ENCODE results near the gene PDK3.

PDK3 gene

DNA sequence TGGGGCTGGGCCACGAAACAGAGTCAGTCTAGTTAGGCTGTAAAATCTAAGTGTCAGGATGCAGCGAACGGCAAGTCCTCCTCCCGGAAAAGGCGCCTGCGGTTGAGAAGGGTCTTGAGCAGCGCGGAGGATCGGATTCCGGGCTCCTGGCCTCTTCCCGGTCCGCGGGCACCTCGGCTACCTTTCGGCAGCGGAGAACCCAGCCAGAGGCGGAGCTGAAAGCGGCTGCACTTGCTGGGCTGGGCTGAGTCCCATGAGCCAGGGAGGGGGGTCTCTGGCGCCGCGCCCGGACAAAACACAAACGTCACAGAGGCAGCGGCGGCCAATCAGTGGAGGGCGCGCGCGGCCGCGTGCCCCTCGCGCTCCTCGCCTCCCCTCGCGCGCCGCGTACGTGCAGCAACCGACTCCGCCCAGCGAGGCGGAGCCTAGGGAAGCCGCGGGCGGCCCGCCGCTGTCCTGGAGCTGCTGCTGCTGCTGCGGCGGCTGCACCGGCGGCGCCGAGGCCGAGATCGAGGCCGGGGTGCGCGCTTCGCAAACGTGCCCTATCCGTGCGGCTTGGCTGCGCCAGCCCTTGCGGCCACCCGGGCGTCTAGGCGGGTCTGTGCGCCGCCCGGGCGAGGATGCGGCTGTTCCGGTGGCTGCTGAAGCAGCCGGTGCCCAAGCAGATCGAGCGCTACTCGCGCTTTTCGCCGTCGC is at the start of gene PDK3:
Gene PDK3, plus strand, starts transcription at position 451 of the 696 bp plus-strand sequence. Its CDS starts 170 bp downstream, at position 621.
- DNase-seq = peak; percentile 84

DNA sequence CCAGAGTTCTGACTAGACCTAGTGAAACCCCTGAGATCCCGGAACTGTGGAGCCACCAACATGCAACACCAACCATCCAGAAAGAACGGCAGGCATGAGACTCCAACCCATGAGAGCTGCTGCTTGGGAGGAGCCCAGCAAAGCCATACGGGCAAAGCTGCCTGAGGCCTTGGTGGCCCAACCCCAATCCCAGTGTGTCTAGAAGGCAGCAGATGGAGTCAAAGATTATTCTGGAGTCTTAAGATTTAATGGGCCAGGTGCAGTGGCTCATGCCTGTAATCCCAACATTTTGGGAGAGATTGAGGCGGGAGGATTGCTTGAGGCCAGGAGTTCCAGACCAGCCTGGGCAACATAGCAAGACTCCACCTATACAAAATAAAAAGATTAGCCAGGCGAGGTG is 49.2 kb upstream of the PDK3 start:
- no peak for DNase-seq

DNA sequence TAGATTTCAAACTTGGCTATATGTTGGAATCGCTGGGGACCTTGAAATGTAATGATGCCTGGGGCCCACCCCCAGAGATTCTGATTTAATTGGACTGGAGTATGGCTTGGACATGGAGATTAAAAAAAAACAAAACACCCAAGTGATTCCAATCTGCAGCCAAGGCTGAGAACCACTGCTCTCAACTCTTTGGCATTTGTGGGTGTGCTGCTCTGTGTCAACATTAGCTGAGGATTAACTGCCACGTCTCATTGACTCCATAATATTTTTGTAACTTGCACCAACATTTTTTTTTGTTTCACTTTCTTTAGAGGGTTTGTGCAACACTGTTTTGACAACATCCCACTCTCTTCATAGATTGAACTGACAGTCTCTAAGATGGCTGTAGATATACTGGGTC is 41.1 kb upstream of the PDK3 start:
- no peak for DNase-seq

DNA sequence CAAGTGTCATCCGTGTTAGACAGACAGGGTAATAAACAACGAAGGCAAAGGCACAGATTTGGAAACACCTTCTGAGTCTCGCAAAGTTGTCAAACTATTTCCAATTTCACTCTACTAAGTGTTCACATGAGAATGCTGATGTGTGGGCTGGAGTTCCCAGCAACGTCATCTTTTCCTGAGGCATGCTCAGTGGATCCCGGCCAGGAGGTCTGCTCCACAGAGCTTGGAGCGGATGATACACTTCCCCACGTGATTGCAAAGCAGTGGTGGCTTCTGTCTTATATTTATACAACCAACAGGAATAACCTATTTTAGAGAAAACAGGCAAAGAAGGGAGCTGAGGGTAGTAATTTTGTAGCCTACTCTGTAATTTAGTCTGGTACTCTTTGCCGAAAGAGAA is 40.1 kb upstream of the PDK3 start:
- DNase-seq = no peak

DNA sequence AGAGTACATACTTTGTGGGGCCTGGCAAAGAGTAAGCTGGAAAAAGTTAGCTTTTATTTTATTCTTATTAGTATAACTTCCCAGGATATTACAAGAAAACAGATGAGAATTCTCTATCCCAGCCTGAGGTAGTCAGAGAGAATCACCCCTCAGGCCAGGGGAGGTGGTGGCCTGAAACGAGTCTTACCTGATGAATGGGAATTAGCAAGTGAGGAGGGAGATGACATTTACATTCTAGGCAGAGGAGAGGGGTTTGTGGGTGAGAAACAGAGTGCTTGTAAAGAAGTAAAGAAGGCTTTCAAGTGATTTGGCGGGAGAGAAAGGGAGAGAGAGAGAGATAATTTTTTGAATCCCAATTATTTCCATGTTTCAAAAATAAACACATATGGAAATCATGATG is 39.3 kb upstream of the PDK3 start:
- no peak for DNase-seq

DNA sequence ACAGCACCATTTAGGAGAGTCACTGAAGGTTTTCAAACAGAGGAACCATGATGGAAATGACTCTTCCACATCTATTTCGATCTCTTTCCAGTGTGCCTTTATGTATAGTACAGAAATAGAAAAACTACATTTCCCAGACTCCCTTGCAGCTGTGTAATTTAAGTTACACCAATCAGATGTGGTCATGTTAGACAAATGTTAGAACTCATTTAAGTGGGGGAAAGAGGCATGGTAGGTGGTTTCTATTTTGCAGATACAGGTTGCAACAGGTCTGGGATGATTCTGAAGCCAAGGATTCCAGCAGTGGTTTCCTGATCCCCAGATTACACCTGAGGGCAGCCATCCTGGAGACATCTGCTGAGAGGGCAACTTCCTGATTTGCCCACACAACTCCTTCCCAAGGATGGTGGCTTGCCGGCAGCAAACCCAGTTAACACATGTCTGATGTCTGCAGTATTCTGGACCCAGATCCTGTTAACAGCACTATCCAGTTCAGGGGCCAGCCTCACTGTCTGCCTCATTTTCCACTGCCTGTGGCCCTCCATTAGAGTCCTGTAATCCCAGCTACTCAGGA is 38.7 kb upstream of the PDK3 start:
- DNase-seq = no peak

DNA sequence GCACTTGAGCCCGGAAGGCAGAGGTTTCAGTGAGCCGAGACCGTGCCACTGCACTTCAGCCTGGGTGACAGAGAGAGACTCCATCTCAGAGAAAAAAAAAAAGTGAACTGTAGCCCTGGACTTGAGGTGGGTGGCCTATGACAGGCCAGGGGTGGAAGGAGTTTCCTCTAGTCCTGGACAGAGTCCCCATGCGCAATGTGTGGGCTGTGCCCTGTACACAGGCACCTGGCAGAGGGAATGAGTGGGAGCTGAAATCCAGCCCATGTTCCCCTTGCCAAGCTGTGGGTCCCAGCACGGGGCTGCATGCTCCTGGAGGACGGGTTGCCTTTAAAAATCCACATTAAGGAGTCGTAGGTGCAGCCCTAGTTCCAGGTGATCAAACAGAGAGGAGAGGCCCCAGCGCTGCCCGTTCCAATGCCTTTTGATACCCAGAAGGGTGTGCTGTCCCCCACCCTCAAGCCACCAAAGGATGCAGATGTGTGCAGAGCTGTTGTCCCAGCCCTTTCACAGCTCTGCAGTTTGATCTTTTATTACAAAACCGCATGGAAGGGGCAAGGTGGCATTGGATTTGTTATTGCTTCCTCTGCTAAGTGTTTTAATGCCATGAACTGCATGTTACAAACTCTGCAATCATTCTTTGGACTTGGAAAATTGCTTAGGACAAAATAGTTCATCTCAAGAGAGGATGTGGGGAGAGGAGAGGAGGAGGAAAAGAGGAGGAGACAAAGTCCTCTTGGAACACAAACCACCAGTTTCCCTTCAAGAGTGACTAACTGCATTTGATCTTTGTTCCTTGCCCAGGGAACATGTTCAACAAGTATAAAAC is 38.0 kb upstream of the PDK3 start:
- DNase-seq = no peak

DNA sequence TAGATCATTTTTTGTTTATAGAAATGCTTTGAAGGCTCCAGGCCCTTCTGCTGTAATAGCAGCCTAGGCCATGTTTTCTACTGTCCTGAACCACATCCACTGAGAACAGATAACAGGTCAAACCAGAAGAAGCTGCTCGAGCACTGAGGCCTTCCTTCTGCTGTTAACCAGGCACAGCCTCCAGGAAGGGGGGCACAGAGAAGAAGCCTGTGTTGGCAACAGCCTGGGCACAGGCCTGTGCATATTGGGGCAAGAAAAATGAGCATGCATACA is 37.4 kb upstream of the PDK3 start:
- no peak for DNase-seq

DNA sequence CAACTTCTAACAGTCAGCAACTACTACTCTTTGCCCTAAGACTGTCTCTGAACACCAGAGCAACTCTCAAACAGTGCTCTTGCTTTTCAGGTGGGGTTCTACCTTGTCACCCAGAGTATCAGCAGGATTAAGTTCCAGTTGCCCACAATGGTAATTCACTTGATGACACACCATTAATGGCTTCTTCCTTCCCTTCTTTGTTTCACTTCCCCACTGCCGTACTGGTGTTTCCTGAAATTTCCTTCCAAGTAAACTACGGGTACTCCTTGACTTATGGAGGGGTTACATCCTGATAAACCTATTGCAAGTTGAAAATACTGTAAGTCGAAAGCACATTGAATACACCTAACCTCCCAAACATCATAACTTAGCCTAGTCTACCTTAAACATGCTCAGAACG is 36.6 kb upstream of the PDK3 start:
- no peak for DNase-seq

DNA sequence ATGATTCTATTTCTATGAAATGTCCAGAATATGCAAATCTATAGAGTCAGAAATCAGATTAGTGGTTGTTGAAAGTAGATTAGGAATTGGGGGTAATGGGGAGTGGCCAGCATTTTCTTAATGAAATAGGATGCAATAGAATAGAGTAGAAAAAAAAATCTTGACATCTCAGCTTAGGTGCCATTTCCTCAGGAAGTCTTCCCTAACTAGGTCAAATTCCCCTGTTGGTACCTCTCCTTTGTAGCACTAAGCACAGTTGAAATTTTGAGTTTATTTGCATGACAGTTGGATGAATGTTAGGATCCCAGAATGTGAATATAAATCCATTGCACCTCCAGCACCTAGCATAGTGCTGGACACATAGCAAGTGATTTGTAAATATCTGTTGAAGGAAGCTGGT is 30.0 kb upstream of the PDK3 start:
- no peak for DNase-seq

DNA sequence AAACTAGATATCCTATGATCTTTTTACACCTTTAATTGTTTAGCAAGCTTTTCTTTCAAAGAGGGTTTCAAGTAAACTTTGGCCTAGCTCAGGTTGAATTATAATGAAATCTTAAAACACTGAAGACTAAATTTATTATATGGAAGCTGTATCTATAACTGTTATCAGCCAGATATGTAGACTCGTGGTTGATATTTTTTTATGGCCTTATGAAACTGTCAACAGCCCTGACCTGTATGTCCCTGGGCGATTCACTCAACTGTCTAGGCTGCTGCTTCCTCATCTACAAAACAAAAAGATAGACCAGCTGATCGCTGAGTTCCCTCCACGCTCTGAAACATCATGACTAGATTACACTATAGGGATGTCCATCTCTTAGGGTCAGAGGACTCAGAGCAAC is 21.2 kb upstream of the PDK3 start:
- DNase-seq = no peak

DNA sequence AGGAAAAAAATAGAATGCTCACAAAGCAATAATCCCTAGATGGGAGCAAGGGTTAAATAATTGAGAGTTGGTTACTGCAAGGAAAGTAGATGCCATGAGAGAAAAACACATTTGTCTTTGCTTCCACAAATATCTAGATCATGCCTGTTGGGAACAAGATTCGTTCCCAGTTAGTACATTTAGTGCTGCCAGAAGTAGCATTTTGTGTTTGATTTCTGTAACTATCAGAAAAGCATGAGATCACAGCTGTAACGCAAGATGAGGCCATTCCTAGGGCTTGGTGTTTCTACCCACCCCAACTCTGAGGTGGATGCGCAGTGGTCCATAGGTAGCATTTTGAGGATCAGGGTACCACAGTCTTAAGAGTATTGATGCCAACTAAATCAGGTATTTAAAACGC is 20.4 kb upstream of the PDK3 start:
- no peak for DNase-seq

DNA sequence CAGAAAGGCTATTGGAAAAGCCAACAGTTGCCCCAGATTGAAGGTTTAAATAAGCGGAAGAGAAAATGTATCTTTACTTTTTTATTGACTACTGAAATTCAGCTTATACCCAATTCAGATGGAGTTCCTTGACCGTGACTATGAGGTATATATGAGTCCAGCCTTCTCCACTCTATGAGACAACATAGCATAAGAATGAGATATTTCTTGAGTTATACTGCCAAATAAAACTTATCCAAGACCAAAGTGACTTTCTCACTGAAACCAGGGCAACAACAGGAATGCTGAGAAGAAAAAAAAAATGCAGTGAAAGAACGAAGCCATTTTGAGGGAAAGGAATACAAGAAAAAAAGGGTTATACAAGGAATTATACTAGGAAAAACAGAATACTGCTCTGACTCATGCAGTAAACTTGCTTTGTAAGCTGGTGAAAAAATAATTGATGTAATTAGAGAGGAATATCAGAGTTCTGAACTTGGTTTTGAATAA is 16.3 kb upstream of the PDK3 start:
- DNase-seq = no peak

DNA sequence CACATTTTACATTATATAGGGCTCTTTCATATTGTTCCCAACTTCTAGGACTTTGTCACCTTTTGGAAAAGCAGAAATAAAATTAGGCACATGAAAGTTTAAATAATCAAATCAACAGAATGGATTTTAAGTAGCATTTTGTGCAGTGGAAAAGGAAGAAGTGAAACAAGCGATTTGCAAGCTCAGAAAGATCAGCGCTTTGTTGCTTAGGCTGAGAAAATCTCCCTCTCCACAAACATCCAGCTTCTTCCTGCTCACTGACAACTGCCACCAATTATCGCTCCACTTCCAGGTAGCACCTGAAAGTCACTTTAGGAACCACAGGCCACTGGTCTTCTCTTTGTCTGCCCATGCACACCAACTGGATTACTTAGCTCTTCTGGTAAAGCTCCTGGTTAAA is 2.0 kb upstream of the PDK3 start:
- DNase-seq = no peak

DNA sequence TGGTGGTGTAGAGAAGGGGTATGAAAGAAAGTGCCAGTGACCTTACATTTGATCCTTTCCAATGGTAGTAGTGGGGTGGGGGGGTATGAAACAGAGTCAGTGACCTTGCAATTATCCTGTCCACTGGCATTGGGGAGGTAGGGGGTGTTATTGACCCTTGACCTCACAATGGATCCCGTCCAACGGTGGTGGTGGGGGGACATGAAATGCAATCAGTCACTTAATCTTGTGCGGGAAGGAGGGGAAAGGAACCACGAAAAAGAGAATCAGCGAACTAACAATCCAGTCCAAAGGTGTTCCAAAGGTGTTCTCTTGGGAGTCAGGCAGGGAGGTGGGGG is 619 bp upstream of the PDK3 start:
- DNase-seq = no peak

DNA sequence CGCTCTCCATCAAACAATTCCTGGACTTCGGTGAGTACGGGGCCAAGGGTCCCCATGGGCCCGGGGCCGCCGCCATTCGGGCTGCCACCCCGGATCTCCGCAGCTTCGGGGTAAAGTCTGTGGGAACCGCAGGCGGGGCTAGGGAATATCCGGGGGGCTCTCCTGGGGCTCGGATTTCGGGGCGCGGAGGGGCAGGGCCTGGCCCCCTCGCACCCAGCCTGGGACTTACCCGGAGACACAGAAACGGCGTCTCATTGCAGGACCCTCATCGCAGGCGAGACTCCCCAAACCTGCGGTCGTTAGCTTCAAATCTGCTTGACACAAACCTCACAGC is 413 bp downstream of the PDK3 start:
- no peak for DNase-seq

DNA sequence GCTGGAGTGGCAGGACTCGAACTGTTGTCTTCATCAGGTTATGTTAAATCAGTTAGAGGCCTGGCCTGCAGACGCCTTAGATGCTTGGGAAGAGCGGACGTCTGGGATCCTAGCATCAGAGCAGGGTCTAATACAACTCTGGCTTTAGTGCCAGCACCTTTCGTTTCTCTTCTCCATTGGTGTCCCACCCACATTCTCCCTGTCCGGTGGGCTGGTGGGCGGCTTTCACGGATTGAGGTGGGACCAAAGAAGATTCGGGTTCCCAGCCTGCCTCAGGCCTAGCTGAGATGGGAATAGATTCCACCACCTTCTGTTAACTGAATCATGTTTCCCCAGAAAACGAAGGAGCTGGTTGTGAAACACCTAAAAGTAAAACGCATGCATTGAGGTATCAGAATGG is 939 bp downstream of the PDK3 start:
- no peak for DNase-seq

DNA sequence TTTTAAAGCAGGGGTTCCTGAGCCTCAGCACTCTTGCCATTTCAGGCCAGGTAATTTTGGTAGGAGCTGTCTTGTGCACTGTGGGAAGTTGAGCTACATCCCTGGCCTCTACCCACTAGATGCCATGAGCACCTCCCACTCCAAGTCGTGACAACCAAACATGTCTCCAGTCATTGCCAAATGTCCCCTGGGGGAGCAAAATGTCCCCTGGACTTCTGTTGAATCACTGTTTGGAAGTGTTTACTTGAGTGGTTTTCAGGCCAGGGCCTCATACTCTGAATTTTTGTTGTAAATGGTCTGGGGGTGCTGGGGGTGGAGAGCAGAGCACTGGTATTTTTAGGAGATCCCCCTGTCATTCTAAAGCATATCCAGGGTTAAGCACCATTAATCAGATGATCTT is 3.2 kb downstream of the PDK3 start:
- no peak for DNase-seq

DNA sequence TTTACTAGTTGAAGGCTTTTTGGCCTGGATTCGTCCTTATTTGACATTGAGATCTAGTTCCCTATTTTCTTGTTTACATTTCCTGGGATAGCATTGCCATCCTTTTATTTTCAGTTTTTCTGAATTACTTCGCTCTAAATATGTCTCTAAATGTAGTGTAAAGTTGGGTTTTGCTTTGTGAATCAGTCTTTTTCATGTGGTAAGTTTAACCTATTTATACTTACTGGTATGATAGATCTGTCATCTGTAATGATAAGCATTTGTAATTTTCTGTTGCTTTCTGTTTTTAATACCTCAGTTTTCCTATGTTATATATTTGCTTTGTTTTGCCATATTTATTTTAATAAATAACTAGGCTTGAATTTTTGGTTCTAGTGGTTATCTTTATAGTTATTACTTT is 6.7 kb downstream of the PDK3 start:
- no peak for DNase-seq

DNA sequence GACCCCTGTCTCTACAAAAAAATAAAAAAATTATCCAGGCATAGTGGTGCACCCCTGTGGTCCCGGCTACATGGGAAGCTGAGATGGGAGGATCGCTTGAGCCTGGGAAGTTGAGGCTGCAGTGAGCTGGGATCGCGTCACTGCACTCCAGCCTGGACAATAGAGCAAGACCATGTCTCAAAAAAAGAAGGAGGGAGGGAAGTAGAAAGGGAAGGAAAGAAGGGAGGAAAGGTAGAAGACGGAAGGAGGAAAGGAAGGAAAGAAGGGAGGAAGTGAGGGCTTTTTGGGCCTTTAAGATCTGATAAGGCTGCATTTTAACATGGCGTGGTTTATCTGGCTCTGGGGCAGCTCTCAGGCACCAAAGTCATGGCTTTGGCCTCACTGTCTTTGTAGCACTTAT is 10.4 kb downstream of the PDK3 start:
- DNase-seq = no peak

DNA sequence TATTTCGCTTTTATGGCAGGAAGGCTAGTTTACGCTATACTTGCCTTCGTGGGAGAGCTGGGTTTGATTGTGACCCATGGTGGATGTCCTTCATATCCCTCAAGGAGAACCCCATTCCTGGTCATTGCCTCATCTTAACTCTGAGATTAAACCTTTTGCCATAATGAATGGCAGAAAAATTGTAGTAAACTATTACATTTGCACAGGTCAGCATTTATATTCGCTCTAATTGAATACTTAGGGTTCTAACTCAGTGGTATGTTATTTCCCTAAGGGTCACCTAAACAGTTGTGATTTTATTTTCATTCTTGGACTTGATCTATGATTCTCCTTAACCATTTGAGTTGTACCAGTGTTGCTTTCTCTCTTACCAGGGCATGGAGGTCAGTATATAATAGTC is 13.4 kb downstream of the PDK3 start:
- DNase-seq = no peak

DNA sequence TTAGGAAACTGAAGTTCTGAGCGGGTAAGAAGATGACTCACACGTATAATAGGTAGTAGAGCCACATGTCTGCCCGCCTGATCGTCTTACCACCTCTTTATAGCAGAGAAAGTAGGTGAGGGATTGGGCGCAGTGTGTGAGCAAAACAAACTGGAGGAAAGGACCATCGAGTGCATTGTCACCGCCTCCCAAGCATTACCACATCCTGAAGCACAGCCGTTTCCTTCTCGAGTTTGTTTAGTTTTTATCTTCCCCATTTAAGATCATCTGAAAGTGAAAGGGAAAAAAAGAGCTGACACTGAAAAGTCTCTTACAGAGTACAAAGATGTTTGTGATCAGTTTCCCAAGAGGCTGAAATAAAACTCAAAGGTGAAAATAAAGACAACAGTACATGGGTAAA is 14.8 kb downstream of the PDK3 start:
- DNase-seq = peak; percentile 75

DNA sequence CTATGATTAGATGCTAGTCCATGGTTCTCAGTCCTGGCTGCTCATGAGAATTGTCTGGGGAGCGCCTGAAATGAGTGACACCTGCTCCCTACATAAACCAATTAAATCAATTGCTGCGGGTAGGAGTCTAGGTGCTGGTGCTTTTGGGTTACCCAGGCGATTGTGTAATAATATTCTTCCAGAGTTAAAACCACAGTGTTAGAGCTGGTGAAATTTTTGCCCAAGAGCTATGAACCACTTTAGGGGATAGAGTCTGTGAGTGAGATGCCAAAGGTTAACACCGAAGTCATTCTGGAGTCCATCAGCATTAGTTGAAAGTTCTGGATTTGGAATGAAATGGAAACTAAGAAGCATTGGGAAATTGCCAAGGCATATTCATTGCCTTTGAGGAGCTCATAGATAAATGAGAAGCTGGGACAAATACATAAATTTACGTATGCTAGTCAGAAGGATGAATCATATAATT is 15.3 kb downstream of the PDK3 start:
- DNase-seq = no peak

DNA sequence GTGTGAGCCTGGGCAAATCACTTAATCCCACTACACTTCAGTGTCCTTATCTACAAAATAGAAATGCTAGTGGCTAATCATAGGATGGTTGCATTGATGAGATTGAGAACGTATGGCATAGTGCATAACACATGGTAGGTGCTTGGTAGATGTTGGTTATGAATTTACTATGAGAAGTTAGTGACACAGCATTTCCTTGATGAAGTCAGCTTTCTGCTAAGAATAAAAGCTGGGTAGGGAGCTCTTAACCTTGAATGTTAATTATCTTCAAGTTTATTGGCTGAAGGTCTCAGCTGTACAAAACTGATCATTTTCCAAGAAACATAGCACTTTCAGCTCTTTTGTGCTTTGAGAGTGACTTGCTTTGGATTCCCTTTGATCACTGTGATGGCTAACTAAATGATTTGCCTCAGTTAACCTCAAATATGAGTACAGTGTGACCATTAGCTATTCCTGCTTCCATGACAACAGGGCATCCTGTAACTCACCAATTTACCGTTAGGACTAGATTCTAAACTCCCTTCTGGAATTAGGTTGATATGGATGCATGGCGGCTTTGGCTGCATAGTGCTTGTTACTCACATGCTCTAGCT is 17.8 kb downstream of the PDK3 start:
- DNase-seq = no peak
